ENCODE results near the gene NDEL1.
A peak's percentile ranks its signal among the peaks of the same experiment; 100 is the strongest.
"Not testable (repeated sequence)": the region's sequence is repeated elsewhere in the genome, so short reads cannot be mapped to it uniquely, and the experiment has no call there.

The NDEL1 gene

GRCh38 chr17:8435245-8436168 is at the start of gene NDEL1:
NDEL1 (plus strand) TSS chr17:8435884; CDS start chr17:8444272, 8,388 bp downstream.
- peak; percentile 94 for DNase-seq

GRCh38 chr17:8386841-8387240 is 48.8 kb upstream of the NDEL1 start:
- no peak for DNase-seq

GRCh38 chr17:8387914-8388651 is 47.6 kb upstream of the NDEL1 start:
- no peak for DNase-seq

- DNase-seq: no peak
Measured at GRCh38 chr17:8391711-8392110, 44.0 kb upstream of the NDEL1 start.

GRCh38 chr17:8392274-8392673 is 43.4 kb upstream of the NDEL1 start:
- no peak for DNase-seq

- no peak for DNase-seq
Measured at GRCh38 chr17:8392674-8393469, 42.8 kb upstream of the NDEL1 start.

GRCh38 chr17:8393470-8394231 is 42.0 kb upstream of the NDEL1 start:
- DNase-seq: no peak

GRCh38 chr17:8394497-8394896 is 41.2 kb upstream of the NDEL1 start:
- DNase-seq: not testable (repeated sequence)

- peak; percentile 3 for DNase-seq
Measured at GRCh38 chr17:8397636-8398035, 38.0 kb upstream of the NDEL1 start, which contains the start of gene RNF222. RNF222 (minus strand) TSS chr17:8397827; CDS start chr17:8393461, 4,366 bp downstream.

GRCh38 chr17:8398980-8399379 is 36.7 kb upstream of the NDEL1 start:
- DNase-seq: no peak

- no peak for DNase-seq
Measured at GRCh38 chr17:8401107-8401506, 34.6 kb upstream of the NDEL1 start.

- DNase-seq: no peak
Measured at GRCh38 chr17:8402921-8403536, 32.7 kb upstream of the NDEL1 start.

GRCh38 chr17:8405499-8406016 is 30.1 kb upstream of the NDEL1 start:
- DNase-seq: no peak

- DNase-seq: no peak
Measured at GRCh38 chr17:8406174-8406573, 29.5 kb upstream of the NDEL1 start.

- DNase-seq: no peak
Measured at GRCh38 chr17:8408371-8408770, 27.3 kb upstream of the NDEL1 start.

- peak; percentile 59 for DNase-seq
Measured at GRCh38 chr17:8409966-8410882, 25.5 kb upstream of the NDEL1 start.

GRCh38 chr17:8410883-8411238 is 24.8 kb upstream of the NDEL1 start:
- DNase-seq: no peak

GRCh38 chr17:8412089-8412488 is 23.6 kb upstream of the NDEL1 start:
- DNase-seq: no peak

GRCh38 chr17:8413328-8413727 is 22.4 kb upstream of the NDEL1 start:
- no peak for DNase-seq

GRCh38 chr17:8413938-8414337 is 21.7 kb upstream of the NDEL1 start:
- DNase-seq: no peak
